Measurements from ENCODE around the gene ZNF184.
"Not testable (repeated sequence)": the region's sequence is repeated elsewhere in the genome, so short reads cannot be mapped to it uniquely, and the experiment has no call there.

Gene ZNF184

GRCh38 chr6:27424851-27425250 lies 48.1 kb downstream of the ZNF184 start:
- not testable (repeated sequence) for DNase-seq (ENCODE audit: low read depth)

DNA sequence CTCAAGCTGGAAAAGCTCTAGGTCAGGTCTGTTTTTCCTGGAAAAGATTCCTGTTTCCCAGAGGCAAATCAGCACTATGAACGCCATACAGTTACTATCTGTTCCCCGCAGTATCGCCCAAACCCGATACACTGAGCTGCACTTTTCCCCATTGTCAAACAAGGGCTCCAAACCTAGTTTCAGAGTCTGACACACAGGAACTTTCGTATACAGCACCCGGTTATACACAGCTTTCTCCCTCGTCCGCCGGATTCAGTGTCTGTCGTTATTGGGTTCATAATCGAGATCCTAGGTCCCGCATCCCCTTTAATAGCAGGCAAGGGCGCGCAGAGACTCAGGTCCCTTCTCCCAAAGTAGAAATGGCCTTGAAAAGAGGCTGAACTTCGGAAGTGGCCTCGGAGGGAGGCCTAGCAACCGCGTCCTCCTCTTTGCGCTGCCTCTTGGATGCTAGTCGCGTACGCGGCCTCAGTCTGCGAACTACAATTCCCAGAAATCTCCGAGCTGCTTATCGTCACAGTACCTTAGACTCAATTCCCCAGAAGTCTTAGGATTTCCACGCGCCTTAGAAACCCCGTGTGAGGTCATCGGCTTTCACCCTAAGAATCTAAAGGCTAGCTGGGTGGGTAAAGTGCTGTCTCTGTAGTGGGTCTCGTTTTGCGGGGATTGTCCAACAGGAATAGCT lies 50.1 kb downstream of the ZNF184 start:
- no peak for DNase-seq (ENCODE audit: low read depth)

- no peak for DNase-seq (ENCODE audit: low read depth)
These were observed 53.5 kb downstream of the ZNF184 start for GRCh38 chr6:27419363-27419762.

DNA sequence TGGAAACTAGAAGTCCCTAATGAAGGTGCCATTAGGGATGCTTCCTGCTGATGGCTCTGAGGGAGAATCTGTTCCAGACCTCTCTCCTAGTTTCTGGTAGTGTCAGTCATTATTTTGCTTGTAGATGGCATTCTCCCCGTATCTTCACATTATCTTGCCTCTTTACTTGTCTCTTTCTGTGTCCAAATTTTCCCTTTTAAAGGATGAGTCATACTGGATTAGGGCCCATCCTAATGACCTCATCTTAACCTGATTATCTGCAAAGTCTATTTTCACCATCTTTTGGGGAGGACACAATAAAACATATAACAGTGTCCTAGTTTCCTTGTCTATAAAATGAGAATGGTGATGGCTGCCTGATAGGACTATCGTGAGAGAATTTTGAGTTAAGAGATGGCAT lies 57.0 kb downstream of the ZNF184 start:
- no peak for DNase-seq (ENCODE audit: low read depth)

GRCh38 chr6:27414996-27415395 lies 57.9 kb downstream of the ZNF184 start:
- no peak for DNase-seq (ENCODE audit: low read depth)

GRCh38 chr6:27414300-27414699 lies 58.6 kb downstream of the ZNF184 start:
- DNase-seq (ENCODE audit: low read depth) = no peak

GRCh38 chr6:27407153-27407814 lies 65.6 kb downstream of the ZNF184 start:
- no peak for DNase-seq (ENCODE audit: low read depth)

DNA sequence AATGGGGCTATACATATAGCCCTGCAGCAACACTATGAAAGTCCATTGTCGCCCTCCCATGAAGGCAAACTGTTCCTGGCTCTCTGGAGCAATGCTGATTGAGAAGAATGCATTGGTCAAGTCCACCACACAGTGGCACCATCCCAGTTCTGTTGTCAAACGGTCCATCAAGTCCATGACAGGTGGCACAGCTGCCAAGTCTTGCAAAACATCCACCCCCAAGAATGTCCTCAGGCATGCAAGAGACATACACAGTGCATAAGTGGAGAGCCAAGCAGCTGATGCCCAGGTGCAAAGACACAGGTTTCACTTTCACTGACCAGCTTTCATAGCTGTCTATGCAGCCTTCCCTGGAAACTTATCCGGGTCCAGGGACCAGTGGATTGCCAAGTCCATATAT lies 66.8 kb downstream of the ZNF184 start:
- no peak for DNase-seq (ENCODE audit: low read depth)

GRCh38 chr6:27400877-27401642 lies 71.8 kb downstream of the ZNF184 start:
- no peak for DNase-seq (ENCODE audit: low read depth)
